ENCODE results near the gene PAFAH2. TPM values are rescaled to one million over a fixed set of nuclear protein-coding genes. Genes with fewer than 3 reads are reported as not detected.
A peak's percentile ranks its signal among the peaks of the same experiment; 100 is the strongest.

PAFAH2 gene
- total and polyA plus RNA-seq, 2 donors from 2014 or later: 21.0 to 23.5 TPM

DNA sequence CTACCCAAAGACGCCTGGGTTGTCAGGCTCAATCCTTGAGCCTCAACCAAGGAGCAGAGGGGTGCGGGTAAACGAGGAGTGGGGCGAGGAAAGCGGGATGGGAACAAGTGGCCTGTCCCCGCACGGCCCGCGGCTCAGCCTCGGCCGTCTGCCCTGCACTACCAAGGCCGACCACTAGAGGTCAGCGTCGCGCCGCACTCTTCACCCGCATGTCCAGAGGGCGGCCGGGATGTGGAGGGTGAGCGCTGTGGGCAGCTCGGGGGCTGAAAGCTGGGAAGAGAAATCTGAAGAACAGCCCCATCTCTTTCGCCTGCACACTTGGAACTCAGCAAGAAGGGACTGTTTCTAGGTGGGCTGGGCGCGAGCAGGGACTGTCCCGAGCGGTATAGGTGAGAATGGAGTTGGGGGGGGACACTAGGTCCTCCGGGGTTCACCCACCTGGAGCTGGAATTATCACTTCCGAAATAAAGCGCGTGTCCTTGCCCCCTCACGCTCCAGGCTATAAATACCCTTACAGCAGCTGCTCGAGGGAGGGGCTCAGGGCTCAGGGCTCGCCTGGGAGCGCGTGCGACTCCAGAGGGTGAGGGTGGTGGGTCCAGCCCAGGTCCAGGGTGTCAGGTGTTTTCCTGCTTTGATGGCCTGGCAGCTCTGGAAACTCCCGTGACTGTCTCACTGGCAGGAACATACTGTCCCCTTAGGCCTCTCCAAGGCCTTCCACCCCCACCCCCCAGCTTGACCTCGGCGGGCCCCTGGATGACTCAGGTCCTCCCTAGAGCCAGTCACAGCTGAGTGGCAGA is 38.3 kb upstream of the PAFAH2 start:
- no peaks in the 10 kb centered on the region for H3K27me3 ChIP-seq (ENCODE audit: control insufficient read depth, insufficient read depth, low read length)
- H3K9me3 ChIP-seq (ENCODE audit: control insufficient read depth in 2 of 3, insufficient read depth in 1 of 3, low read length in 3 of 3): no peaks in the 10 kb centered on the region
- peak overlapping the region in 2 of 3 donors; percentile 59 to 93 for H3K9ac ChIP-seq (ENCODE audit: low read length in 3 of 3)
- peak overlapping the region; percentile 83 to 86 for H3K27ac ChIP-seq (ENCODE audit: low read depth in 2 of 2, low read length in 2 of 2)
- H3K4me3 ChIP-seq (ENCODE audit: low read length in 3 of 3): peak overlapping the region; percentile 71 to 89 (median 83)
- FAIRE-seq (no peak), DNase-seq (peak; percentile 88 to 96 (median 91))
- TF ChIP-seq, protein P1, sequence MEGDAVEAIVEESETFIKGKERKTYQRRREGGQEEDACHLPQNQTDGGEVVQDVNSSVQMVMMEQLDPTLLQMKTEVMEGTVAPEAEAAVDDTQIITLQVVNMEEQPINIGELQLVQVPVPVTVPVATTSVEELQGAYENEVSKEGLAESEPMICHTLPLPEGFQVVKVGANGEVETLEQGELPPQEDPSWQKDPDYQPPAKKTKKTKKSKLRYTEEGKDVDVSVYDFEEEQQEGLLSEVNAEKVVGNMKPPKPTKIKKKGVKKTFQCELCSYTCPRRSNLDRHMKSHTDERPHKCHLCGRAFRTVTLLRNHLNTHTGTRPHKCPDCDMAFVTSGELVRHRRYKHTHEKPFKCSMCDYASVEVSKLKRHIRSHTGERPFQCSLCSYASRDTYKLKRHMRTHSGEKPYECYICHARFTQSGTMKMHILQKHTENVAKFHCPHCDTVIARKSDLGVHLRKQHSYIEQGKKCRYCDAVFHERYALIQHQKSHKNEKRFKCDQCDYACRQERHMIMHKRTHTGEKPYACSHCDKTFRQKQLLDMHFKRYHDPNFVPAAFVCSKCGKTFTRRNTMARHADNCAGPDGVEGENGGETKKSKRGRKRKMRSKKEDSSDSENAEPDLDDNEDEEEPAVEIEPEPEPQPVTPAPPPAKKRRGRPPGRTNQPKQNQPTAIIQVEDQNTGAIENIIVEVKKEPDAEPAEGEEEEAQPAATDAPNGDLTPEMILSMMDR (IDR thresholded peaks at IDR 0.05; ENCODE audit: borderline replicate concordance, extremely low read depth, insufficient read depth): peak; percentile 100
- intact Hi-C loops (cut with DNase I): no loop called here
- peaks cover 0 to 9% (median 7%) of the 10 kb centered on the region in 3 donors for H3K4me1 ChIP-seq (ENCODE audit: control insufficient read depth in 2 of 3, insufficient read depth in 2 of 3, low read depth in 1 of 3, low read length in 3 of 3)
- H3K36me3 ChIP-seq (ENCODE audit: control insufficient read depth in 2 of 3, insufficient read depth in 3 of 3, low read length in 3 of 3): no peaks in the 10 kb centered on the region

DNA sequence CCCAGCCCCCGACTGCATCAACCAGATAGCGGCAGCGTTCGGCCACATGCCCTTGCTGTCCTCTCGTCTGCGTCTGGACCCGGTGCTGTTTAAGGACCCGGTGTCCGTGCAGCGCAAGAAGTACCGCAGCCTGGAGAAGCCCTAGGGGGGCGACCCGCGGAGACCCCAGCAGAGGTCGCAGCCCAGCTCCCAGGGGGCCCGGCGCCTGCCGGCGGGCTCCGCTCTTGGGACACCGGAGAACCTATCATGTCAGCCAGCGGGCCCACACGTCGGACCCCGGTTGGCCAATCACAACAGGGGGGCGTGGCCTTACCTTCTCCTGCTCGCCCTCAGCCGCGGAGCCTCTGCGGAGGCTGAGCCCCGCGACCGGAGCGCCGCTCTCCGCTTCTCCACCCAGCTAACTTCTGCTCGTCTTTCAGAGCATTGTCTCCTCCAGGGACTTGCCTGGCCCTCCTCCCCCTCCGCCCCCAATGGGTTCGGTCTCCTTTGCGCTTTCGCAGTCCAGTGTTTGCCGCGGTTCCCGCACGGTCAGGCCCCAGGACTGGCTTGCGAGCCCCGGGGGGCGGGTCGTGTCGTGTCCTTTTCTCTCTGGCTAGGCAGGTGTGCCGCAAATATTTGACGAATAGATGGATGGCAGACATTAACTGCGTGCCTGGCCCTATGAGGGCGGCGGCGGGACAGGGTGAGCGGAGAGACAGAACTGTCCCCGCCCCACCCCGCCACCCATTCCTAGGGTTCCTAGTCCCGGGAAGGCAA is 37.5 kb upstream of the PAFAH2 start:
- TF ChIP-seq, protein P1 (IDR thresholded peaks at IDR 0.05; ENCODE audit: borderline replicate concordance, extremely low read depth, insufficient read depth): peak; percentile 4
- H3K27ac ChIP-seq (ENCODE audit: low read depth in 2 of 2, low read length in 2 of 2): peak overlapping the region; percentile 83 to 86
- peaks cover 0 to 9% (median 7%) of the 10 kb centered on the region in 3 donors for H3K4me1 ChIP-seq (ENCODE audit: control insufficient read depth in 2 of 3, insufficient read depth in 2 of 3, low read depth in 1 of 3, low read length in 3 of 3)
- no peaks in the 10 kb centered on the region for H3K9me3 ChIP-seq (ENCODE audit: control insufficient read depth in 2 of 3, insufficient read depth in 1 of 3, low read length in 3 of 3)
- peak overlapping the region; percentile 71 to 89 (median 83) for H3K4me3 ChIP-seq (ENCODE audit: low read length in 3 of 3)
- intact Hi-C loops (cut with DNase I): no loop called here
- FAIRE-seq (no peak), DNase-seq (peak; percentile 95 to 98 (median 97))
- H3K27me3 ChIP-seq (ENCODE audit: control insufficient read depth, insufficient read depth, low read length): no peaks in the 10 kb centered on the region
- H3K9ac ChIP-seq (ENCODE audit: low read length in 3 of 3): peak overlapping the region; percentile 3 to 93 (median 59)
- H3K36me3 ChIP-seq (ENCODE audit: control insufficient read depth in 2 of 3, insufficient read depth in 3 of 3, low read length in 3 of 3): no peaks in the 10 kb centered on the region

DNA sequence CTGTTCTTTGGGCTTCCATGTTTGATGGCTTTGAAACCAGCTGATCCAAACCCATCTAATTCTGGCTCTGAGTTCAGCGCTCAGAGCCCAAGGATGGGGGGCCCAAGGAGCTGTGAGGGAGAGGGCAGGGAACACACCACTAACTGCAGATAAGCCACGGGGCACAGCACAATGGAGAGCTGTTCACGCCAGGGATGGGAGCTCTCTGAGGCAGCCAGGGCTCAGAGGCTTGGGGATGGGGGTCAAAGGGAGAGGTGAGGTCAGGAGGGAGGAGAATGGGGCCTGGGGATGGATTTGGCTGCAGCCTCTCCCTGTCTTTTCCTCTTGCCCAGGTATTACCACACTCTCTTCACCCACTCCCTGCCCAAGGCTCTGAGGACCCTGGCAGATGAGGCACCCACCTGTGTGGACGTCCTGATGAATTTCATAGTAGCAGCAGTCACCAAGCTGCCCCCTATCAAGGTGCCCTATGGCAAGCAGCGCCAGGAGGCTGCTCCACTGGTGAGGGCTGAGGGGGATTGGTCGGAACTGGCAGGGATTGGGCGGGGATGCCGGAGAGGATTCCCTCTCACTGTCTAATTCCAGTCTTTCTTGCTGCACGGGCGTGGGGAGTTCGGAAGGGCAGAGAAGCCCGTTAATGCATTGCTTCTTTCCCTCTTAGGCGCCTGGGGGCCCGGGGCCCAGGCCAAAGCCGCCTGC is 36.8 kb upstream of the PAFAH2 start:
- Histone ChIP-seq H3K9ac (ENCODE audit: low read length in 3 of 3) (peak overlapping the region in 2 of 3 donors; percentile 16 to 35), H3K36me3 (ENCODE audit: control insufficient read depth in 2 of 3, insufficient read depth in 3 of 3, low read length in 3 of 3) (no peaks in the 10 kb centered on the region), H3K27ac (ENCODE audit: low read depth in 2 of 2, low read length in 2 of 2) (no peak overlapping the region), H3K4me1 (ENCODE audit: control insufficient read depth in 2 of 3, insufficient read depth in 2 of 3, low read depth in 1 of 3, low read length in 3 of 3) (peaks cover 0 to 9% (median 7%) of the 10 kb centered on the region in 3 donors), H3K27me3 (ENCODE audit: control insufficient read depth, insufficient read depth, low read length) (no peaks in the 10 kb centered on the region), H3K9me3 (ENCODE audit: control insufficient read depth in 2 of 3, insufficient read depth in 1 of 3, low read length in 3 of 3) (no peaks in the 10 kb centered on the region), H3K4me3 (ENCODE audit: low read length in 3 of 3) (peak overlapping the region in 2 of 3 donors; percentile 18 to 89)
- FAIRE-seq (no peak), DNase-seq (no peak)
- intact Hi-C loops (cut with DNase I): no loop called here
- TF ChIP-seq, protein P1 (IDR thresholded peaks at IDR 0.05; ENCODE audit: borderline replicate concordance, extremely low read depth, insufficient read depth): no peak

All from kidney (tissue), 14 donors.